Measurements from ENCODE around the gene ZNHIT6. TPM values are rescaled to one million over a fixed set of nuclear protein-coding genes. Genes with fewer than 3 reads are reported as not detected.
A peak's percentile ranks its signal among the peaks of the same experiment; 100 is the strongest.

Gene ZNHIT6
- total RNA-seq, 4 donors from 2014 or later: 6.6 to 11.4 (median 7.8) TPM

- TF ChIP-seq POLR2A (IDR thresholded peaks at IDR 0.05): no peak
- TF ChIP-seq, protein P1, sequence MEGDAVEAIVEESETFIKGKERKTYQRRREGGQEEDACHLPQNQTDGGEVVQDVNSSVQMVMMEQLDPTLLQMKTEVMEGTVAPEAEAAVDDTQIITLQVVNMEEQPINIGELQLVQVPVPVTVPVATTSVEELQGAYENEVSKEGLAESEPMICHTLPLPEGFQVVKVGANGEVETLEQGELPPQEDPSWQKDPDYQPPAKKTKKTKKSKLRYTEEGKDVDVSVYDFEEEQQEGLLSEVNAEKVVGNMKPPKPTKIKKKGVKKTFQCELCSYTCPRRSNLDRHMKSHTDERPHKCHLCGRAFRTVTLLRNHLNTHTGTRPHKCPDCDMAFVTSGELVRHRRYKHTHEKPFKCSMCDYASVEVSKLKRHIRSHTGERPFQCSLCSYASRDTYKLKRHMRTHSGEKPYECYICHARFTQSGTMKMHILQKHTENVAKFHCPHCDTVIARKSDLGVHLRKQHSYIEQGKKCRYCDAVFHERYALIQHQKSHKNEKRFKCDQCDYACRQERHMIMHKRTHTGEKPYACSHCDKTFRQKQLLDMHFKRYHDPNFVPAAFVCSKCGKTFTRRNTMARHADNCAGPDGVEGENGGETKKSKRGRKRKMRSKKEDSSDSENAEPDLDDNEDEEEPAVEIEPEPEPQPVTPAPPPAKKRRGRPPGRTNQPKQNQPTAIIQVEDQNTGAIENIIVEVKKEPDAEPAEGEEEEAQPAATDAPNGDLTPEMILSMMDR (IDR thresholded peaks at IDR 0.05 in 4 of 5, conservative IDR thresholded peaks at IDR 0.05 in 1 of 5): peak in 4 of 5 experiments; percentile 18 to 49 (median 30)
- Histone ChIP-seq H3K9me3 (no peaks in the 10 kb centered on the region), H3K36me3 (no peaks in the 10 kb centered on the region), H3K4me3 (no peak overlapping the region), H3K27ac (no peak overlapping the region), H3K27me3 (no peaks in the 10 kb centered on the region), H3K4me1 (peaks cover 5 to 6% of the 10 kb centered on the region in 2 donors)
- DNase-seq (no peak), ATAC-seq (no peak)
- intact Hi-C loops (cut with DNase I; ENCODE audit: low total_unique reads): loop anchor here (2.0 to 10.0 kb wide), 3 partner anchors 81 to 384 kb away; no protein-coding TSS in a partner anchor
- in situ Hi-C loops (cut with MboI; ENCODE audit: low sequenced_read_pairs in 4 of 4): loop anchor here in 2 of 4 donors (10.0 kb wide), 2 partner anchors 108 to 388 kb away; partner anchors contain the start of gene CCN1 (in 1 of the 2)
These were observed 15.4 kb downstream of the ZNHIT6 start for GRCh38 chr1:85692730-85693314.

DNA sequence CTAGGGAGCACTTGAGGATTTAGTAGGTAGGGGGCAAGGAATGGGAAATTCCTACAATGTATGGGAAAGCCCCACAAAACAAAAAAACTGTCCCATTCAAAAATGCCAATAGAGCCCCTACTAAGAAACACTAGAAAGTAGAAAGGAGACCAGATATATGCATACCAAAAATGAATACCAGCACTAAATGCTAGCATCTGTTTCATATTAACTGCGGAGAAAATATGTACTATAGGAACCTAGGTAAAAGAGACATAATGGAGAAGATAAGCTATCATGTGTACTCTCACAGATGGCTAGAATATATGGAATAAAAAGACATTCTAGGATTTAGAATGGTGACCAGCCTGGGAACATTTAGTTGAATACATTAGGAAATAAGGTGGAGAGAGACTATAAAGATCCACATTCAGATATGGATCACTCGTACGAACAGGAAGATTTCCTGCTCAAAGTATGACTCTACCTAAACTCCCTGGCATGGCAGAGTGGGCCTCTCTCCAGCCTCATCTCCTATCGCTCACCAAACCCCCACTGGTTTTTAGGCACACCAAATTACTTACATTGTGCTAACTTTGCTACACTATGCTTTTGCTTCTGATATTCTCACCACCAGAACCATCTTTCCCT, 18.3 kb downstream of the ZNHIT6 start:
- in situ Hi-C loops (cut with MboI; ENCODE audit: low sequenced_read_pairs in 4 of 4): loop anchor here in 2 of 4 donors (10.0 kb wide), 2 partner anchors 105 to 385 kb away; partner anchors contain the start of gene CCN1 (in 1 of the 2)
- Histone ChIP-seq H3K27me3 (no peaks in the 10 kb centered on the region), H3K36me3 (no peaks in the 10 kb centered on the region), H3K4me1 (peaks cover 0 to 4% of the 10 kb centered on the region in 2 donors), H3K9me3 (no peaks in the 10 kb centered on the region), H3K4me3 (no peak overlapping the region), H3K27ac (no peak overlapping the region)
- no peak for TF ChIP-seq POLR2A (IDR thresholded peaks at IDR 0.05)
- TF ChIP-seq, protein P1 (IDR thresholded peaks at IDR 0.05 in 4 of 5, conservative IDR thresholded peaks at IDR 0.05 in 1 of 5): no peak
- no peak for ATAC-seq
- DNase-seq: no peak
- intact Hi-C loops (cut with DNase I; ENCODE audit: low total_unique reads): loop anchor here (5.0 to 10.0 kb wide), 2 partner anchors 78 to 195 kb away; no protein-coding TSS in a partner anchor

DNA sequence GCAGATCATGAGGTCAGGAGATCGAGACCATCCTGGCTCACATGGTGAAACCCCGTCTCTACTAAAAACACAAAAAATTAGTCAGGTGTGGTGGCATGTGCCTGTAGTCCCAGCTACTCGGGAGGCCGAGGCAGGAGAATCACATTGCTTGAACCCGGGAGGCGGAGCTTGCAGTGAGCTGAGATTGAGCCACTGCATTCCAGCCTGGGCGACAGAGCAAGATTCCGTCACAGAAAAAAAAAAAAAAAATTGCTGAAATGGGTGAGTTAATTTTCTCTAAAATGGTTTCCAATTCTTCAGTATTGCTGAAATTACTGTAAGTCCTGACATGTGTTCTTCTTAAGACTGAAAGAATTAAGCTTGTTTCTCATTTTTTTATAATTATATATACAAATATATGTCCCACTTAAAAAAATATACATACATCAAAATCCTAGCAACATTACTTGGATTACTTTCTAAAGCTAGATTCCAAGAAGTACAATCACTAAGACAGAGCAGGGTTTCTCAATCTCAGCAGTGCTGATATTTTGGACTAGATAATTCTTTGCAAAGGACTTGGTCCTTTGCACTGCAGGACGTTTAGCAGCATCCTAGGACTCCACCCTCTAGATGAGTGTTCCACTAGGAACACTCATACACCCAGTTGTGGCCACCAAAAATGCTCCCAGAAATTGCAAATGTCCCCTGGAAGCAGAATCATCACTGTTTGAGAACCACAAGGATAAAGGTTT, 24.8 kb downstream of the ZNHIT6 start:
- no peak for ATAC-seq
- no peak overlapping the region for H3K27ac ChIP-seq
- H3K9me3 ChIP-seq: no peaks in the 10 kb centered on the region
- no peak overlapping the region for H3K4me3 ChIP-seq
- peaks cover 11 to 12% of the 10 kb centered on the region in 2 donors for H3K4me1 ChIP-seq
- intact Hi-C loops (cut with DNase I; ENCODE audit: low total_unique reads): no loop called here
- no peak for TF ChIP-seq POLR2A (IDR thresholded peaks at IDR 0.05)
- TF ChIP-seq, protein P1 (IDR thresholded peaks at IDR 0.05 in 4 of 5, conservative IDR thresholded peaks at IDR 0.05 in 1 of 5): no peak
- peaks cover 0 to 3% of the 10 kb centered on the region in 2 donors for H3K36me3 ChIP-seq
- in situ Hi-C loops (cut with MboI; ENCODE audit: low sequenced_read_pairs in 4 of 4): no loop called here
- DNase-seq: no peak
- no peaks in the 10 kb centered on the region for H3K27me3 ChIP-seq

GRCh38 chr1:85681087-85681486, 27.1 kb downstream of the ZNHIT6 start:
- no peak for TF ChIP-seq POLR2A (IDR thresholded peaks at IDR 0.05)
- TF ChIP-seq, protein P1 (IDR thresholded peaks at IDR 0.05 in 4 of 5, conservative IDR thresholded peaks at IDR 0.05 in 1 of 5): no peak
- Histone ChIP-seq H3K36me3 (peaks cover 0 to 25% of the 10 kb centered on the region in 2 donors), H3K4me3 (no peak overlapping the region), H3K9me3 (no peaks in the 10 kb centered on the region), H3K27me3 (no peaks in the 10 kb centered on the region), H3K4me1 (peaks cover 11 to 12% of the 10 kb centered on the region in 2 donors), H3K27ac (no peak overlapping the region)
- in situ Hi-C loops (cut with MboI; ENCODE audit: low sequenced_read_pairs in 4 of 4) (no loop called here), intact Hi-C loops (cut with DNase I; ENCODE audit: low total_unique reads) (no loop called here)
- DNase-seq (no peak), ATAC-seq (no peak)

Data from gastrocnemius medialis (tissue), 4 donors.